ENCODE measurements around the gene CDSN.
A peak's percentile ranks its signal among the peaks of the same experiment; 100 is the strongest.
"Not testable (repeated sequence)": the region's sequence is repeated elsewhere in the genome, so short reads cannot be mapped to it uniquely, and the experiment has no call there.

Gene CDSN

DNA sequence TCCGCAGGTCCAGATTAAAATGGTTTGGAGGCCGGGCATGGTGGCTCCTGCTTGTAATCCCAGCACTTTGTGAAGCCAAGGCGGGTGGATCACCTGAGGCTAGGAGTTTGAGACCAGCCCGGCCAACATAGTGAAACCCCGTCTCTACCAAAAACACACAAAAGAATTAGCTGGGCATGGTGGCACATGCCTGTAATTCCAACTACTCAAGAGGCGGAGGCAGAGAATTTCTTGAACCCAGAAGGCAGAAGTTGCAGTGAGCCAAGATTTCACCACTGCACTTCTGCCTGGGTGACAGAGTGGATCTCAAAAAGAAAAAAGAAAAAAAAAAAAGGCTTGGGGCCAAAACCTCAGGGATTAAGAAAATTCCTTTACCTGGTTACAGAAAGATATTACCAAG is 38.4 kb downstream of the CDSN start:
- DNase-seq: no peak

DNA sequence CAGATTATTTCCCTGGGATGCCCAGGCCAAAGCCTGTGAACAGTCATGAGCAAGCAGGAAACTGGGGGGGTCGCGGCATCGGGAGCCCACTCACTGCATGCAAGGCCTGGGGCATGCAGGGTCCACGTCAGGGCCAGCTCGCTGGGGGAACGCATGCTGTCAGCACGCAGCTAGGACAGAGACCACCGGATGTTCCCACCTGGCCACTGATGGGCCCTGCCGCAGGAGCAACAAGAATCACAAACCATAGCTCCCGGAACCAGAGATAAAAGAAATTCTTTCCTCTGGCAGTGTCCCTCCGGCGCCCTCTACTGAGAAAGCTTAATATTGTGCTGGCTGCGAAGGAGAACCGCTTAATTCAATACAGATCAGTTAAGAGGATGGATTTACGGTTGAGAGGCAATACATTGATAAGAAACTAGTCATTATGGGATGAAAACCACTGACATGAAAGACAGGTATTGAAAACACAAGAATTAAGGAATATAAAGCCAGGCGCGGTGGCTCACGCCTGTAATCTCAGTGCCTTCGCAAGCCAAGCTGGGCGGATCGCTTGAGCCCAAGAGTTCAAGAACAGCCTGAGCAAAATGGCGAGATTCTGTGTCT is 40.5 kb downstream of the CDSN start:
- peak; percentile 49 to 69 for DNase-seq

DNA sequence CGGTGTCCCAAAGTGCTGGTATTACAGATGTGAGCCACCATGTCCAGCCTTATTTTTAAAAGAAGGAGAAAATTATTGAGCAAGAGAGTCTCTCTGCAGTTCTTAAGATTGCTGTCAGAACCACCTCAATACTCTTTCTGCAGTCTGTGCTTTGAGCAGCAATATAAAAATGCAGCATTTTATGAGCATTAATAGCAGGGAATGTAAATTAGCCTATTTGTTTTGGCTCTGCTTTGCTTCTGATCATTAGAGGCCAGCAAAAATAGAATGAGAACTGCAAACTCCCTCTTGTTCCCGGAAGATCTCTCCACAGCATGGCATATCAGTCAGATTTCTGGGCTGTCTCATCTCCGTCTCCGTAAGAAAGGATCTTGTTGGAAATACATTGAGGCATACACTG is 43.6 kb downstream of the CDSN start:
- DNase-seq: no peak

DNA sequence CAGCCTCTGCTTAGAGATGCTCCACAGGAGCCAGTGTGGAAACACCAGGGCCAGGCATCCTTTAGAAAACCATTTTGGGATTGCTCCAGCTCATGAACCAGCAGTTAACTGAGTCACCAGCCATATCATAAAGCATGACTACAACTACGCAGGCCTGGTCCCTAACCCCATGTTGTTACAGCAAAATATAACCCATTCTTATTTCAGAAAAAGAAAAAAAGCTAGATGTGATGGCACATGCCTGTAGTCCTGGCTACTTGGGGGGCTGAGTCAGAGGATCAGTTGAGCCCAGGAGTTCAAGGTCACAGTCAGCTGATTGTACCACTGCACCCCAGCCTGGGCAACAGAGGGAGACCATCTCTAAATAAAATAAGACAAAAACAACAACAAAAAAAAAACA is 44.7 kb downstream of the CDSN start:
- DNase-seq: no peak

DNA sequence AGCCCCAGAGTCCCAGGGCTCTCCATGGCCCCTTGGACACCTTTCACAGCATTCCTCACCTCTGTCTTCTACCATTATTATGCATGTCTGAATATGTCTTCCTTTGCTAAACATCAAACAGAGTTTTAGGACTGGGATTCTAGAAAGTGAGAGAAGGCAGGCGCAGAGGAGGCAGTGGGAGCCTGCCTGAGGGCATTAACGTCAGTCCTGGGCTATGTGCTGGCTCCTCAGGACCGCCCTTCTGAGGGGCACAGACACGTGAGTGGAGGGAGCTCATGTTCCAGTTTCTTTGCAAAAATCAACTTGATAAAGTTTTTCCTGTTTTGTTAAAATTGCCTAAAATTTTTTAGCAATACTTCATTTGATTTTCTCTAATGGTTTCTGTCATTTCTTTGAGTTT is 45.8 kb downstream of the CDSN start:
- DNase-seq: no peak

GRCh38 chr6:31070711-31071197 is 49.5 kb downstream of the CDSN start:
- peak in 1 of 2 experiments; percentile 30 for DNase-seq

GRCh38 chr6:31068669-31069340 is 51.4 kb downstream of the CDSN start:
- peak; percentile 63 to 65 for DNase-seq

DNA sequence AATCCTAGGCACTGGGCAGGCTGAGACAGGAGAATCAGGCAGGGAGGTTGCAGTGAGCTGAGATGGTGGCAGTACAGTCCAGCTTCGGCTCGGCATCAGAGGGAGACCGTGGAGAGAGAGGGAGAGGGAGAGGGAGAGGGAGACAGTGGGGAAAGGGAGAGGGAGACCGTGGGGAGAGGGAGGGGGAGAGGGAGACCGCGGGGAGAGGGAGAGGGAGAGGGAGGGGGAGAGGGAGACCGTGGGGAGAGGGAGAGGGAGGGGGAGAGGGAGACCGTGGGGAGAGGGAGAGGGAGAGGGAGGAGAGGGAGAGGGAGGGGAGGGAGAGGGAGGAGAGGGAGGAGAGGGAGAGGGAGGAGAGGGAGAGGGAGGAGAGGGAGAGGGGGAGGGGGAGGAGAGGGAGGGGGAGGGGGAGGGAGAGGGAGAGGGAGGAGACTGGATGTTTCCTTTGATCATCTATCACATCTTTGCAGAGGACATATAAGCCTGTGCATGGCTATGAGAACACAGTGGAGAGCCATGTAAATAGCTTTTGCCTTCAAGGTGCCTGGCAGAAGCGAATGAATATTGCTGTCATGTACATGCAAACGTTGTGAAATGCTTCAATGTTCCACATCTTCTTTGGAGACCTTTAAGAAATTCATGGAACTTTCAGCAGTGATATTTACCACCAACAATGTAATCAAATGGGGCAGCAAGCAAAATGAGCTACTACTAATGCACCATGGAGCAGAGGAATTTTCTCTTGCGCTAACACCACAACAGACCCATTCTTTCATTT is 52.2 kb downstream of the CDSN start:
- not testable (repeated sequence) for DNase-seq

GRCh38 chr6:31067028-31067427 is 53.2 kb downstream of the CDSN start:
- not testable (repeated sequence) for DNase-seq

DNA sequence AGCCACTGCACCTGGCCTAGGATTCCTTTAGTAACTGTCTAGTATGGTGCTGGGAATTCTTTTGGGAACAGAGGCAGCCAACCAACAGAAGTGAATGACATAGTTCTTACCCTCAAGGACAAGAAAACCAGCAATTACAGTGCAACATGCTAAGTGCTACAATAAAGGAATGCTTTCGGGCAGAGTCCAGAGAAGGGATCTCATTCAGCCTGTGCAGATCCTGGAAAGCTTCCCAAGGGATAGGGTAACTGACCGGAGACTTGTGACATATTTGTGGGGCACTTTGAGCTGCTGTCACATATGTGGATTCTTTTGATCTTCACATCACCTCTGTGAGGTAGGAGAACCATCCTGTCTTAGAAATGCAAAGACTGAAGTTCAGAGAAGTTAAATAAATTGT is 54.7 kb downstream of the CDSN start:
- no peak for DNase-seq
